ENCODE measurements around the gene NUDT17. TPM values are rescaled to one million over a fixed set of nuclear protein-coding genes. Genes with fewer than 3 reads are reported as not detected.
A peak's percentile ranks its signal among the peaks of the same experiment; 100 is the strongest.
"Not testable (repeated sequence)": the region's sequence is repeated elsewhere in the genome, so short reads cannot be mapped to it uniquely, and the experiment has no call there.

The NUDT17 gene
- total and polyA plus RNA-seq, 3 experiments from 2014 or later = 1.6 to 2.8 (median 2.2) TPM

DNA sequence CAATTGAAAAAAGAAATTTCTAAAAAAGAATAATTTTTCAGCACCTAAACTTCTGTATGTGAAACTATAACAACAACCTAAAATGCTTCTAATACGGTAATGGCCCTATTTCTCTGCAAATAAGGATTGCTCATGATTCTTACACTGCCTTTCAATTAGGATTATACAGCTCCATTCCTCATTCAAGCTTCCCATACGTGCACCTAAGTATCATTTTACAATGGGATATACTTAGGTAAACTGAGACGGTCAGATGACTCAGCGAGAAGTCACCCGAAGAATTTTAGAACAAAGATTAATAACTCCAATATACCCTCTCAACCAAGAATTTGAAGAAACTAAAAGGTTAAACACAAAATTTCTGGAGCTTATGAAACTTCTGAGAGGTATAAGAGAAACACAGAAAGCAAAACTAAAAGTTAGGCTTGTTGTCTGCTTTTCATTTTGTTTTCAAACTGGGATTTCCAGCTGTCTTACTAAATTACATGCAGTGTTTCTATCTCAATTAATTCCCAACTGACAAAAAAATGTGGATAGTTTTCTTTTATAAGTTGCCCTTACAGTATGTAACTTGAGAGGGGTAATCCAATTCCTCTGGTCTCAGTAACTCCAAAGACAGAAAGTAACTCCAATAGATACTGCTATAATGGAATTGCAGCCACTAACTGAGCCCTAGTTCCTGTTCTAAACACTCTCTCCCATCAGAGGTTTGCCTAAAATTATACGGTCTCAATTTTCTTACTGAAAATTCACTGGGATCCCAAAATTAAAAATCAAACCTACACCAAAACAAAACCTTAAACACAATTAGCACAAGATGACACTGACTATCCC, 32.2 kb upstream of the NUDT17 start:
- CTCF ChIA-PET; H3K4me3 Mint-ChIP-seq; H3K36me3 Mint-ChIP-seq; H3K4me1 ChIP-seq (ENCODE audit: insufficient read depth, low read length); H3K27ac ChIP-seq (ENCODE audit: low read depth, low read length); H3K27me3 Mint-ChIP-seq; H3K9me3 ChIP-seq (ENCODE audit: low read length); POLR2A ChIA-PET; H3K27ac Mint-ChIP-seq; H3K27me3 ChIP-seq (ENCODE audit: insufficient read depth, low read length, poor library complexity, severe bottlenecking); H3K9me3 Mint-ChIP-seq; DNase-seq; H3K36me3 ChIP-seq (ENCODE audit: insufficient read depth, low read length); H3K4me3 ChIP-seq (ENCODE audit: low read length): not testable (repeated sequence)
- H3K4me1 Mint-ChIP-seq = peaks cover 6 to 21% (median 15%) of the 10 kb centered on the region in 3 donors

DNA sequence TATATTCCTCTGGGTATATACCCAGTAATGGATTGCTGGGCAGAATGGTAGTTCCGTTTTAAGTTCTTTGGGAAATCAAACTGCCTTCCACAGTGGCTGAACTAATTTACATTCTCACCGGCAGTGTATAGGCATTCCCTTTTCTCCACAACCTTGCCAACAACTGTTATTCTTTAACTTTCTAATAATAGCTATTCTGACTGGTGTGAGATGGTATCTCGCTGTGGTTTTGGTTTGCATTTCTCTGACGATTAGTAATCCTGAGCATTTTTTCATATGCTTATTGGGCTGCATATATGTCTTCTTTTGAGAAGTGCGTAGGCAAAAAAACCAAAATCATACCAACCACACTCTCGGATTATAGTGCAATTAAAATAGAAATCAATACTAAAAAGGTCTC, 27.3 kb upstream of the NUDT17 start:
- H3K27ac Mint-ChIP-seq; H3K4me3 ChIP-seq (ENCODE audit: low read length); H3K36me3 Mint-ChIP-seq; H3K27me3 ChIP-seq (ENCODE audit: insufficient read depth, low read length, poor library complexity, severe bottlenecking); H3K27me3 Mint-ChIP-seq; H3K4me1 ChIP-seq (ENCODE audit: insufficient read depth, low read length); CTCF ChIA-PET; H3K9me3 ChIP-seq (ENCODE audit: low read length); H3K4me3 Mint-ChIP-seq; H3K9me3 Mint-ChIP-seq; POLR2A ChIA-PET; H3K27ac ChIP-seq (ENCODE audit: low read depth, low read length); H3K36me3 ChIP-seq (ENCODE audit: insufficient read depth, low read length); DNase-seq: not testable (repeated sequence)
- H3K4me1 Mint-ChIP-seq = peaks cover 3 to 17% (median 16%) of the 10 kb centered on the region in 3 donors

DNA sequence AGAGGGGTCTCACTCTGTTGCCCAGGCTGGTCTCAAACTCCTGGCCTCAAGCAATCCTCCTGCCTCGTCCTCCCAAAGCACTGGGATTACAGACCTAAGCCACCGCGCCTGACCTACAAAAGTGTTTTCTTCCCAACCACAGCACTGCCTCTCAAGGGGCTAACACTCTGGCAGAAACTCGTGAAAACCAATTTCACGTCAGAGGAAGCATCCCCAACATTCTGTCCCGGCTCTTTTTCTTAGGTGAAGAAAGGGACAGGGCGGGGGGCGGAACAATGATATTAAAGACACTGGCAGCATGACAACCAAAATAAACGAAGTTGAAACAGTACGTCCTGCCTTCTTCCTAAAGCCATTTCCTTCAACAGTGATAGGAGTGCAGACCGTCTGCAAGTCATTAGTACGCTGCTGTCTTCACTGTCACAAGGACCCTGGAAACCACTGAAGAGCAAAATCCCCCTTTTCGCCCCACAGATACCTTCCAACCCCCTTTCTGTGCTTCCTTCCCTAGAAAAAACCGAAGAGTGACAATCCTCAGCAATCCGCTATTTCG, 22.6 kb upstream of the NUDT17 start:
- peaks cover 28 to 39% (median 30%) of the 10 kb centered on the region in 3 donors for H3K4me1 Mint-ChIP-seq
- H3K4me1 ChIP-seq (ENCODE audit: insufficient read depth, low read length) = peaks cover 21% of the 10 kb centered on the region
- H3K27me3 ChIP-seq (ENCODE audit: insufficient read depth, low read length, poor library complexity, severe bottlenecking); POLR2A ChIA-PET; H3K4me3 ChIP-seq (ENCODE audit: low read length); H3K9me3 ChIP-seq (ENCODE audit: low read length); H3K9me3 Mint-ChIP-seq; CTCF ChIA-PET; DNase-seq; H3K27ac ChIP-seq (ENCODE audit: low read depth, low read length); H3K27me3 Mint-ChIP-seq: not testable (repeated sequence)
- peak overlapping the region in 4 of 7 donors; percentile 36 to 100 (median 46) for H3K4me3 Mint-ChIP-seq
- peaks cover 1 to 35% (median 6%) of the 10 kb centered on the region in 3 donors for H3K36me3 Mint-ChIP-seq
- peaks cover 21% of the 10 kb centered on the region for H3K36me3 ChIP-seq (ENCODE audit: insufficient read depth, low read length)
- H3K27ac Mint-ChIP-seq = peak overlapping the region in 4 of 8 donors; percentile 38 to 90 (median 44)

DNA sequence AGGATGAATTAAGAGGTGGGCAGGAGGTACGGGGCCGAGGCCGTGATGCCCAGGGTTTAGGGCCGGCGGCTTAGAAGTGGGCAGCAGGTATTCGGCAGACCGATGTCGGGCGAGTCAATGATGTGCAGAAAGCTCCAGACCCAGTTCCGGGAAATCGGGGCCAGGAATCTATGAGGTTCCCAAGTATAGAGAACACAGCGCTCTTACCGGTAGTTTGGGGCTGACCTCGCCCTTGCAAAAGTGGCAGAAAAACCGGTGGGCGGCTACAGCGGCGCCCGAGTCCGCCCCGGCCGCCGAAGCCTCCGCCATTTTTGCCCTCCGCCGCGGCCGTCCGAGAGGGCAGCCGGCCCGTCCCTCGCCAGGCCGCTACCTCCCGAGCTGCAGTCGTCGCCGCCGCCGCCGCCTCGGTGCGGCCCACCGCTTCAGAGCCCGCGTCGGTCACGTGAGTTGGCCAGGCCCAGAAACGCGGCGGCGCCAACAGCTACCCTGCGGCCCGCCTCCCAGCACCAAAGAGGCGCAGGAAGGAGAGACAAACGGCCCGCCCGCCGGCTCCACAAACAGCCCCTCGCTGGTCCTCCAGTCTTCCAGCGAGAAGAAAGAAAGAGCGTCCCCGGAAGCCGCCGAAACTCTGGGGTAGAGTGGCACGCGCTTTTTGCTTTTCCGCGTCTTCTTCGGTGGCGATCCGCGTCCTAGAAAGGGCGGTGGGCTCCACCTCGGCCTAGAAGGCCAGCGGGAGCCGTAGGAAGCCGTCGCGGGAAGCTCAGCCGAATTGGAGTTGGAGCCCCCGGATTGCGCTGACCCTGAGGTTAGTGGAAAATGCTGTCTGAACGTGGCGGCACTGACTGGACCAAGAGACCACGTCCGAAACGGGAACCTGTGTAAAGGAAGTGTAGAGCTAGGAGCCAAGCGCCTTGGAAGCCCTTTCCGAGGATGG, 21.6 kb upstream of the NUDT17 start, which contains the start of the genes POLR3C and RNF115:
TSS of gene POLR3C (plus strand) at position 636 of the 934 bp plus-strand sequence. CDS start 1,577 bp downstream, outside the sequence.
TSS of gene RNF115 (minus strand) at position 531 of the 934 bp plus-strand sequence. CDS start at position 309, 222 bp downstream.
- Histone ChIP-seq H3K27ac (ENCODE audit: low read depth, low read length) (peak within 1 kb of the TSS; percentile 70), H3K9me3 (ENCODE audit: low read length) (no peaks in the 10 kb centered on the region), H3K4me1 (ENCODE audit: insufficient read depth, low read length) (peaks cover 21% of the 10 kb centered on the region), H3K36me3 (ENCODE audit: insufficient read depth, low read length) (peaks cover 31% of the 10 kb centered on the region), H3K4me3 (ENCODE audit: low read length) (peak within 1 kb of the TSS; percentile 65), H3K27me3 (ENCODE audit: insufficient read depth, low read length, poor library complexity, severe bottlenecking) (no peaks in the 10 kb centered on the region)
- peaks cover 8 to 44% (median 10%) of the 10 kb centered on the region in 3 donors for H3K36me3 Mint-ChIP-seq
- peak within 1 kb of the TSS; percentile 97 to 100 (median 98) for H3K4me3 Mint-ChIP-seq
- H3K4me1 Mint-ChIP-seq = peaks cover 33 to 47% (median 36%) of the 10 kb centered on the region in 3 donors
- POLR2A ChIA-PET = interaction anchor here (1.0 to 2.1 kb wide), 7 partner anchors 10 to 172 kb away, joined by 3 to 16 read pairs (median 5); partner anchors contain the start of genes LIX1L, NUDT17, PIAS3 and RBM8A
- no peaks in the 10 kb centered on the region for H3K27me3 Mint-ChIP-seq
- DNase-seq = peak; percentile 79 to 92 (median 84)
- H3K9me3 Mint-ChIP-seq = no peaks in the 10 kb centered on the region
- H3K27ac Mint-ChIP-seq = peak within 1 kb of the TSS; percentile 90 to 98 (median 96)
- CTCF ChIA-PET = interaction anchor here (2.4 to 4.0 kb wide), 2 partner anchors 21 to 35 kb away, joined by 7 to 32 read pairs; partner anchors contain the start of genes NUDT17 and PIAS3

GRCh38 chr1:145824499-145824842, 21.0 kb upstream of the NUDT17 start:
- Mint-ChIP-seq H3K4me1 (peaks cover 31 to 44% (median 32%) of the 10 kb centered on the region in 3 donors), H3K27ac (peak overlapping the region; percentile 90 to 98 (median 96)), H3K9me3 (no peaks in the 10 kb centered on the region), H3K27me3 (no peaks in the 10 kb centered on the region), H3K36me3 (peaks cover 10 to 49% (median 11%) of the 10 kb centered on the region in 3 donors), H3K4me3 (peak overlapping the region; percentile 97 to 100 (median 98))
- Histone ChIP-seq H3K27ac (ENCODE audit: low read depth, low read length) (peak overlapping the region; percentile 70), H3K9me3 (ENCODE audit: low read length) (no peaks in the 10 kb centered on the region), H3K4me3 (ENCODE audit: low read length) (peak overlapping the region; percentile 65), H3K27me3 (ENCODE audit: insufficient read depth, low read length, poor library complexity, severe bottlenecking) (no peaks in the 10 kb centered on the region), H3K4me1 (ENCODE audit: insufficient read depth, low read length) (peaks cover 21% of the 10 kb centered on the region), H3K36me3 (ENCODE audit: insufficient read depth, low read length) (peaks cover 38% of the 10 kb centered on the region)
- CTCF ChIA-PET = interaction anchor here (2.4 to 4.0 kb wide), 2 partner anchors 20 to 35 kb away, joined by 7 to 32 read pairs; partner anchors contain the start of genes NUDT17 and PIAS3
- POLR2A ChIA-PET = interaction anchor here (1.0 to 2.1 kb wide), 7 partner anchors 10 to 172 kb away, joined by 3 to 16 read pairs (median 5); partner anchors contain the start of genes LIX1L, NUDT17, PIAS3 and RBM8A
- no peak for DNase-seq

DNA sequence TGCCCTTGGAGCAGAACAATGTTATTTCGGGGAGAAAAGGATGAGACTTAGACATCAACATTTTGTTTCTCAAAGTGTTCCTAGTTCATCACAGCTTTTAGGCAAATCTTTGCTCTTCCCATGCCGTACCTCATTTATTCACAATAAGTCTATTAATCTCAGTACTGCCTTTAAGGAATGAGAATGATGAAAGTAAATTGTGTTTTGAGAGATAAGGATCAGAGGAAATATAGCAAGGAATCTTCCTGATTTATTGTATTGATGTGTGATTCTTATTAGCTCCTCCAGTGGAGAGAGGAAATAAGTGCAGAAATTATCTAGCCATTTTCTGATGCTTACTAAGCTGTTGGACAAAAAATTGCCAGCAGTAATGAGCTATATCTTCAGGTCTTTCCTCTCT, 19.4 kb upstream of the NUDT17 start:
- peaks cover 52% of the 10 kb centered on the region for H3K36me3 ChIP-seq (ENCODE audit: insufficient read depth, low read length)
- peaks cover 15 to 62% (median 18%) of the 10 kb centered on the region in 3 donors for H3K36me3 Mint-ChIP-seq

GRCh38 chr1:145827966-145828365, 17.5 kb upstream of the NUDT17 start:
- H3K27ac ChIP-seq (ENCODE audit: low read depth, low read length) = no peak overlapping the region
- H3K4me1 Mint-ChIP-seq = peaks cover 29 to 40% (median 31%) of the 10 kb centered on the region in 3 donors
- no peak overlapping the region for H3K4me3 ChIP-seq (ENCODE audit: low read length)
- no peaks in the 10 kb centered on the region for H3K27me3 ChIP-seq (ENCODE audit: insufficient read depth, low read length, poor library complexity, severe bottlenecking)
- H3K27me3 Mint-ChIP-seq = no peaks in the 10 kb centered on the region
- DNase-seq = no peak
- peak overlapping the region in 4 of 8 donors; percentile 16 to 78 (median 64) for H3K27ac Mint-ChIP-seq
- no peaks in the 10 kb centered on the region for H3K9me3 Mint-ChIP-seq
- H3K36me3 ChIP-seq (ENCODE audit: insufficient read depth, low read length) = peaks cover 59% of the 10 kb centered on the region
- ChIA-PET CTCF (interaction anchor here (1.0 to 1.7 kb wide), 2 partner anchors 17 to 30 kb away, joined by 3 to 11 read pairs; partner anchors contain the start of genes NUDT17 and PIAS3), POLR2A (interaction anchor here (0.5 to 0.8 kb wide), 3 partner anchors 17 to 166 kb away, joined by 3 to 6 read pairs (median 4); partner anchors contain the start of gene NUDT17)
- H3K4me3 Mint-ChIP-seq = peak overlapping the region in 1 of 7 donors; percentile 56
- H3K36me3 Mint-ChIP-seq = peaks cover 19 to 78% (median 27%) of the 10 kb centered on the region in 3 donors
- H3K9me3 ChIP-seq (ENCODE audit: low read length) = no peaks in the 10 kb centered on the region
- H3K4me1 ChIP-seq (ENCODE audit: insufficient read depth, low read length) = peaks cover 21% of the 10 kb centered on the region

More for the DNA sequence above, 19.4 kb upstream of the NUDT17 start:
- Histone ChIP-seq H3K27ac (ENCODE audit: low read depth, low read length) (no peak overlapping the region), H3K9me3 (ENCODE audit: low read length) (no peaks in the 10 kb centered on the region), H3K27me3 (ENCODE audit: insufficient read depth, low read length, poor library complexity, severe bottlenecking) (no peaks in the 10 kb centered on the region), H3K4me3 (ENCODE audit: low read length) (no peak overlapping the region), H3K4me1 (ENCODE audit: insufficient read depth, low read length) (peaks cover 21% of the 10 kb centered on the region)
- ChIA-PET CTCF (interaction anchor here (1.5 to 4.0 kb wide), 4 partner anchors 19 to 83 kb away, joined by 4 to 32 read pairs (median 6); partner anchors contain the start of genes ITGA10, NUDT17 and PIAS3), POLR2A (no interaction called here)
- peaks cover 31 to 44% (median 31%) of the 10 kb centered on the region in 3 donors for H3K4me1 Mint-ChIP-seq
- H3K27me3 Mint-ChIP-seq = no peaks in the 10 kb centered on the region
- DNase-seq = no peak
- H3K4me3 Mint-ChIP-seq = peak overlapping the region; percentile 16 to 98 (median 58)
- H3K27ac Mint-ChIP-seq = peak overlapping the region in 5 of 8 donors; percentile 14 to 90 (median 51)
- H3K9me3 Mint-ChIP-seq = no peaks in the 10 kb centered on the region
